GM12878 (cell line): ENCODE results near the gene CAPS. TPM values are rescaled to one million over a fixed set of nuclear protein-coding genes. Genes with fewer than 3 reads are reported as not detected.

ENCODE experiments used
- ATAC-seq: fragments of 200-7000 bp; cut with Tn5 transposase; 3 replicates; pipeline ENCODE4 v1.9.1; 2020; ENCODE audit warnings: mild to moderate bottlenecking, moderate library complexity
- BruUV-seq: library from RNA; stranded (reverse); fragments of 400-500 nt; replicated peaks from 2 replicates; lab custom pipeline; 2021; lab: Mats Ljungman, UMichigan
- CTCF ChIA-PET: fragments of 300-600 bp; sonication (Branson Sonifier 250); formaldehyde crosslinking; extraction: SDS; loops from one replicate; lab custom pipeline; 2021; ENCODE audit warnings: inconsistent platforms; lab: Yijun Ruan, JAX
- POLR2A ChIA-PET: fragments of 350-600 bp; formaldehyde crosslinking; extraction: SDS; loops from one replicate; lab custom pipeline; 2021; ENCODE audit warnings: inconsistent platforms; lab: Charles Lee
- RAD21 ChIA-PET: fragments of 300-600 bp; sonication (Branson Sonifier 250); formaldehyde crosslinking; loops from one replicate; lab custom pipeline; 2023; ENCODE audit warnings: antibody characterized with exemption; ENCODE audit not compliant: unreplicated experiment; lab: Charles Lee
- SMC1A ChIA-PET: fragments of 300-600 bp; sonication (Branson Sonifier 250); formaldehyde crosslinking; loops from one replicate; lab custom pipeline; 2023; ENCODE audit not compliant: unreplicated experiment, uncharacterized antibody; lab: Charles Lee
- DNase-seq: peaks from one replicate; pipeline ENCODE4 v3.0.0-alpha.2; 2011; ENCODE audit warnings: low read depth, low spot score
- FAIRE-seq: peaks from 3 replicates; lab custom pipeline; 2011; peaks lifted over from hg19 to GRCh38; lab: Jason Lieb, UNC
- H2AFZ ChIP-seq: 2 replicates; pipeline ENCODE4 v1.6.0; 2011; ENCODE audit warnings: low read depth, low read length, control low read depth; ENCODE audit not compliant: control insufficient read depth
- H3K27ac ChIP-seq: 2 replicates; pipeline ENCODE4 v1.5.1; 2011; ENCODE audit warnings: control low read depth; ENCODE audit not compliant: control insufficient read depth, insufficient read depth
- H3K27me3 ChIP-seq, 2 experiments: replicated peaks in 1 of 2; 2 replicates each; pipeline versions ENCODE4 v1.6.0 to v1.6.1; 2011; ENCODE audit warnings: low read length in 1 of 2; ENCODE audit not compliant: control insufficient read depth in 2 of 2, insufficient read depth in 2 of 2
- H3K36me3 ChIP-seq, 2 experiments: 2 replicates each; pipeline ENCODE4 v1.5.1; 2011; ENCODE audit warnings: low read length in 1 of 2; ENCODE audit not compliant: control insufficient read depth in 2 of 2, insufficient read depth in 2 of 2
- H3K4me1 ChIP-seq: 2 replicates; pipeline ENCODE4 v1.6.1; 2011; ENCODE audit warnings: mild to moderate bottlenecking, low read length, moderate library complexity, mixed read lengths; ENCODE audit not compliant: control insufficient read depth, insufficient read depth
- H3K4me2 ChIP-seq: 2 replicates; pipeline ENCODE4 v1.6.0; 2011; ENCODE audit warnings: control low read depth; ENCODE audit not compliant: control insufficient read depth, insufficient read depth
- H3K4me3 ChIP-seq: fragments of 200-600 bp; sonication (generic); 2 replicates; pipeline ENCODE4 v1.5.1; 2016
- H3K79me2 ChIP-seq: 2 replicates; pipeline ENCODE4 v1.6.0; 2011; ENCODE audit warnings: low read length; ENCODE audit not compliant: control insufficient read depth, insufficient read depth
- H3K9ac ChIP-seq: 2 replicates; pipeline ENCODE4 v1.8.0; 2011; ENCODE audit warnings: low read length, control low read depth, mixed read lengths; ENCODE audit not compliant: control insufficient read depth, insufficient read depth
- H3K9me3 ChIP-seq: replicated peaks from 3 replicates; pipeline ENCODE4 v1.5.1; 2011; ENCODE audit warnings: mild to moderate bottlenecking, low read length; ENCODE audit not compliant: control insufficient read depth, insufficient read depth
- H4K20me1 ChIP-seq: 2 replicates; pipeline ENCODE4 v1.6.0; 2011; ENCODE audit not compliant: control insufficient read depth, insufficient read depth
- HDGF ChIP-seq: fragments of 450-650 bp; IDR thresholded peaks from 2 replicates; pipeline ENCODE4 v1.6.1; 2016; ENCODE audit warnings: antibody characterized with exemption
- JUNB ChIP-seq: IDR thresholded peaks from 2 replicates; pipeline ENCODE4 v1.6.1; 2016; ENCODE audit warnings: antibody characterized with exemption, mild to moderate bottlenecking
- KDM1A ChIP-seq: fragments of 200-600 bp; sonication (generic); IDR thresholded peaks from 2 replicates; pipeline ENCODE4 v1.6.1; 2016; ENCODE audit warnings: borderline replicate concordance
- NBN ChIP-seq: fragments of 450-650 bp; IDR thresholded peaks from 2 replicates; pipeline ENCODE4 v1.6.1; 2016
- PML ChIP-seq: IDR thresholded peaks from 2 replicates; pipeline ENCODE4 v1.6.1; 2012; ENCODE audit warnings: low read length, inconsistent platforms
- STAT1 ChIP-seq: fragments of 450-650 bp; conservative IDR thresholded peaks from 2 replicates; pipeline ENCODE4 v1.6.1; 2014; ENCODE audit warnings: antibody characterized with exemption, mild to moderate bottlenecking
- SUZ12 ChIP-seq: fragments of 200-600 bp; sonication (generic); IDR thresholded peaks from one replicate; pipeline ENCODE4 v1.6.1; 2018; ENCODE audit warnings: antibody characterized with exemption, mild to moderate bottlenecking; ENCODE audit not compliant: unreplicated experiment
- TCF12 ChIP-seq: IDR thresholded peaks from 2 replicates; pipeline ENCODE4 v1.6.1; 2011; ENCODE audit warnings: low read depth, mild to moderate bottlenecking, low read length
- WGBS: methylation state at CpG from one replicate; pipeline ENCODE4 v1.1.6; 2016; ENCODE audit warnings: low lambda C conversion rate; ENCODE audit not compliant: insufficient replicate concordance, insufficient coverage; ENCODE audit errors: missing lambda C conversion rate; 5-methylcytosine and 5-hydroxymethylcytosine counted together
- in situ Hi-C: fragments of 300-500 bp; cut with MboI; formaldehyde crosslinking; loops from 9 replicates; pipeline ENCODE4 v1.14.3; 2018; ENCODE audit warnings: mixed read lengths
- intact Hi-C: fragments of 100-400 bp; cut with micrococcal nuclease; formaldehyde crosslinking; loops from one replicate; pipeline ENCODE4 v1.14.2; 2022; ENCODE audit not compliant: unreplicated experiment
- polyA plus RNA-seq, 11 experiments: library from polyadenylated mRNA; depleted of rRNA in 4 of 11; unstranded in 6 of 11; stranded (reverse) in 5 of 11; fragments of >200 nt; fragmentation: Nextera tagmentation in 4 of 11; fragmentation: Illumina TruSeq in 1 of 11; extraction: Ambion mirVana in 4 of 11; extraction: Trizol in 1 of 11; gene quantifications; 1 replicate in 1 of 11; 2 replicates in 10 of 11; pipeline versions ENCODE4 v1.2.1 to v1.2.3, GENCODE V29; 2011 to 2016; ENCODE audit warnings: inconsistent platforms in 2 of 11, missing spikeins in 2 of 11, low read depth in 1 of 11
- total RNA-seq, 4 experiments: library from RNA; depleted of rRNA in 3 of 4; stranded (reverse); fragments of >200 nt in 3 of 4; fragmentation: Illumina TruSeq in 1 of 4; extraction: Trizol in 1 of 4; gene quantifications; 2 replicates each; pipeline versions ENCODE4 v1.2.1 to v1.2.3, GENCODE V29; 2013 to 2021
- TF ChIP-seq, protein P1 (sequence below): IDR thresholded peaks from 2 replicates; pipeline ENCODE4 v1.6.1; 2012; ENCODE audit warnings: low read depth, low read length, improper control_type of control experiment
- TF ChIP-seq, protein P2 (sequence below): IDR thresholded peaks from 2 replicates; pipeline ENCODE4 v1.6.1; 2011; ENCODE audit warnings: borderline replicate concordance, low read depth, mild to moderate bottlenecking, moderate library complexity, mixed read lengths, low read length; ENCODE audit not compliant: insufficient read depth; ENCODE audit errors: extremely low read length
- TF ChIP-seq, protein P3 (sequence below): IDR thresholded peaks from 2 replicates; pipeline ENCODE4 v1.6.1; 2011; ENCODE audit warnings: borderline replicate concordance, low read depth, mild to moderate bottlenecking, moderate library complexity, low read length; ENCODE audit not compliant: insufficient read depth, poor library complexity, severe bottlenecking

Gene CAPS
- total and polyA plus RNA-seq, 10 of the 15 experiments (the other 5 are each of a cell fraction or from before 2014, with no cell fraction given): 0.09 to 6.9 (median 2.9) TPM

DNA sequence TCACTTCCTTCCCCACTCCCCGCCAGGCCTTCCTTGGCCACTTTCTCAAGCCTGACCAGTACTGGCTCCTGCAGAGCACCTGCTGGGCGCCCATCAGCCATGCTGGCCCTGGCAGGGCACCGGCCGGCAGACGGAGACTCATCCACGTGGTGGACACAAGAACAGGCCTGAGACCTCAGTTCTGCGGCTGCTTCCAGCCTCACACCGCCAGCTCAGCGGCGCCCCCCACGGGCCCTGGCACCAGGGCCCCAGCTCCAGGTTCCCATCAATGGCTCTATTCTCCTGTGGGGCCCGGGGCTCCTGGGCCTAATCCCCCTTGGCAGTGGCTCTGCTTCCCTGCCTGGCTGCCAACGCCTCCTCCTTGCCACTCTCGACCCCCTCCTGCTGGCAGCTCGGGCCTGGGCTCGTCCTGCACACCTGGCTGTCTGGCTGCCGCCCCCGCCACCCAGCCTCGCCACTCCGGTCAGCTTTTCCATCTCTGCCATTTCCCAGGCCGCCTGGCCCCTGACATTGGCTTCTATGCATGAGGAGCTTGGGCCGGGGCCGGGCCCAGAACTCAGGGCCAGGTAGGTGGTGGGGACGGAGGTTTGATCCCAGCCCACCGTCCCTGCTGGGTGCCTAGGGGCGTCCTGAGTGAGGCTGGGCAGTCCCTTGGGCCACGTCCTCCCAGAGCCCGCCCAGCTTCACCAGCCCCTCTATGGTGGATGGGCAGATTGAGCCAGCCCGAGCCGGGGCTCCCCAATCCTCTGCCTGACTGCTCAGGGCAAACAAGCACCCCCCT is 16.7 kb upstream of the CAPS start:
- 90% methylated on average over 30 of the region's 30 CpGs for WGBS
- Histone ChIP-seq H3K9ac (no peak overlapping the region), H3K4me1 (peaks cover 2% of the 10 kb centered on the region), H3K27me3 (no peaks in the 10 kb centered on the region), H3K27ac (no peak overlapping the region), H3K36me3 (peaks cover 8 to 13% of the 10 kb centered on the region in 2 experiments; a peak in 3 of 4 replicates), H4K20me1 (peaks cover 6% of the 10 kb centered on the region), H2AFZ (no peak overlapping the region), H3K79me2 (peaks cover 20% of the 10 kb centered on the region), H3K4me3 (no peak overlapping the region), H3K9me3 (no peaks in the 10 kb centered on the region), H3K4me2 (no peak overlapping the region)
- FAIRE-seq: no peak
- SMC1A ChIA-PET: no interaction called here
- TF ChIP-seq, protein P1, sequence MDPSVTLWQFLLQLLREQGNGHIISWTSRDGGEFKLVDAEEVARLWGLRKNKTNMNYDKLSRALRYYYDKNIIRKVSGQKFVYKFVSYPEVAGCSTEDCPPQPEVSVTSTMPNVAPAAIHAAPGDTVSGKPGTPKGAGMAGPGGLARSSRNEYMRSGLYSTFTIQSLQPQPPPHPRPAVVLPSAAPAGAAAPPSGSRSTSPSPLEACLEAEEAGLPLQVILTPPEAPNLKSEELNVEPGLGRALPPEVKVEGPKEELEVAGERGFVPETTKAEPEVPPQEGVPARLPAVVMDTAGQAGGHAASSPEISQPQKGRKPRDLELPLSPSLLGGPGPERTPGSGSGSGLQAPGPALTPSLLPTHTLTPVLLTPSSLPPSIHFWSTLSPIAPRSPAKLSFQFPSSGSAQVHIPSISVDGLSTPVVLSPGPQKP: no peak
- TF ChIP-seq SUZ12 (no peak), HDGF (no peak), NBN (no peak), KDM1A (no peak), JUNB (no peak), TCF12 (no peak), STAT1 (no peak), PML (no peak)
- TF ChIP-seq, protein P2, sequence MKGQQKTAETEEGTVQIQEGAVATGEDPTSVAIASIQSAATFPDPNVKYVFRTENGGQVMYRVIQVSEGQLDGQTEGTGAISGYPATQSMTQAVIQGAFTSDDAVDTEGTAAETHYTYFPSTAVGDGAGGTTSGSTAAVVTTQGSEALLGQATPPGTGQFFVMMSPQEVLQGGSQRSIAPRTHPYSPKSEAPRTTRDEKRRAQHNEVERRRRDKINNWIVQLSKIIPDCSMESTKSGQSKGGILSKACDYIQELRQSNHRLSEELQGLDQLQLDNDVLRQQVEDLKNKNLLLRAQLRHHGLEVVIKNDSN: no peak
- TF ChIP-seq, protein P3, sequence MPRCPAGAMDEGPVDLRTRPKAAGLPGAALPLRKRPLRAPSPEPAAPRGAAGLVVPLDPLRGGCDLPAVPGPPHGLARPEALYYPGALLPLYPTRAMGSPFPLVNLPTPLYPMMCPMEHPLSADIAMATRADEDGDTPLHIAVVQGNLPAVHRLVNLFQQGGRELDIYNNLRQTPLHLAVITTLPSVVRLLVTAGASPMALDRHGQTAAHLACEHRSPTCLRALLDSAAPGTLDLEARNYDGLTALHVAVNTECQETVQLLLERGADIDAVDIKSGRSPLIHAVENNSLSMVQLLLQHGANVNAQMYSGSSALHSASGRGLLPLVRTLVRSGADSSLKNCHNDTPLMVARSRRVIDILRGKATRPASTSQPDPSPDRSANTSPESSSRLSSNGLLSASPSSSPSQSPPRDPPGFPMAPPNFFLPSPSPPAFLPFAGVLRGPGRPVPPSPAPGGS: no peak
- BruUV-seq: no TSS peak
- CTCF ChIA-PET: no interaction called here
- RAD21 ChIA-PET: no interaction called here
- no peak for ATAC-seq
- POLR2A ChIA-PET: no interaction called here
- in situ Hi-C loops (no loop called here), intact Hi-C loops (no loop called here)
- DNase-seq: no peak
